WTC11 (cell line): ENCODE measurements around the gene PRKCG. TPM values are rescaled to one million over a fixed set of nuclear protein-coding genes. Genes with fewer than 3 reads are reported as not detected.
A peak's percentile ranks its signal among the peaks of the same experiment; 100 is the strongest.

Source experiments
- ATAC-seq: fragments of 200-7000 bp; cut with Tn5 transposase; 2 replicates; pipeline ENCODE4 v1.10.0; 2021; ENCODE audit warnings: mild to moderate bottlenecking, moderate library complexity
- CTCF ChIA-PET: fragments of 300-600 bp; sonication (Branson Sonifier 250); formaldehyde crosslinking; loops from one replicate; lab custom pipeline; 2021; ENCODE audit warnings: antibody characterized with exemption; lab: Charles Lee
- POLR2A ChIA-PET: fragments of 350-600 bp; sonication (Branson Sonifier 250); formaldehyde crosslinking; loops from one replicate; lab custom pipeline; 2021; ENCODE audit warnings: antibody characterized with exemption; lab: Charles Lee
- DNase-seq: peaks from one replicate; pipeline ENCODE4 v3.0.0; 2021; ENCODE audit warnings: low spot score
- H3K27ac Mint-ChIP-seq: 2 replicates; pipeline ENCODE4 v1.8.0; 2021; ENCODE audit warnings: mixed read lengths
- H3K27me3 Mint-ChIP-seq: 2 replicates; pipeline ENCODE4 v1.8.0; 2021; ENCODE audit warnings: low read depth, mild to moderate bottlenecking, moderate library complexity, mixed read lengths
- H3K36me3 Mint-ChIP-seq: 2 replicates; pipeline ENCODE4 v1.8.0; 2021; ENCODE audit warnings: mixed read lengths
- H3K4me1 Mint-ChIP-seq: 2 replicates; pipeline ENCODE4 v1.8.0; 2022; ENCODE audit warnings: mixed read lengths
- H3K4me3 Mint-ChIP-seq: 2 replicates; pipeline ENCODE4 v1.8.0; 2021; ENCODE audit warnings: mild to moderate bottlenecking, moderate library complexity, mixed read lengths
- H3K9me3 Mint-ChIP-seq: 2 replicates; pipeline ENCODE4 v1.8.0; 2021; ENCODE audit warnings: mixed read lengths
- AR ChIP-seq: fragments of 250-450 bp; sonication (Bioruptor Pico); IDR thresholded peaks from 2 replicates; pipeline ENCODE4 v1.9.0; 2021; ENCODE audit warnings: mild to moderate bottlenecking
- ATF1 ChIP-seq: sonication (generic); formaldehyde crosslinking; IDR thresholded peaks from 2 replicates; pipeline ENCODE4 v1.8.1; 2023; ENCODE audit warnings: mild to moderate bottlenecking, moderate library complexity, missing genetic modification reagents
- ATF6 ChIP-seq: sonication (generic); formaldehyde crosslinking; IDR thresholded peaks from 2 replicates; pipeline ENCODE4 v1.8.1; 2023; ENCODE audit warnings: mild to moderate bottlenecking, missing genetic modification reagents
- CTCF ChIP-seq: fragments of 200-600 bp; IDR thresholded peaks from 2 replicates; pipeline ENCODE4 v1.8.0; 2022; ENCODE audit warnings: antibody characterized with exemption
- EMX1 ChIP-seq: fragments of 250-450 bp; sonication (Bioruptor Pico); IDR thresholded peaks from 2 replicates; pipeline ENCODE4 v1.8.0; 2021; ENCODE audit warnings: mild to moderate bottlenecking
- FOXJ3 ChIP-seq: sonication (generic); formaldehyde crosslinking; IDR thresholded peaks from 2 replicates; pipeline ENCODE4 v1.9.0; 2021; ENCODE audit warnings: missing genetic modification reagents, mild to moderate bottlenecking, borderline replicate concordance
- JAZF1 ChIP-seq: fragments of 250-450 bp; sonication (Bioruptor Pico); IDR thresholded peaks from 2 replicates; pipeline ENCODE4 v1.9.0; 2021; ENCODE audit warnings: moderate library complexity, mild to moderate bottlenecking, inconsistent platforms
- NFE2L1 ChIP-seq: sonication (generic); formaldehyde crosslinking; IDR thresholded peaks from 2 replicates; pipeline ENCODE4 v1.8.1; 2023; ENCODE audit warnings: missing genetic modification reagents
- NR1H2 ChIP-seq: sonication (generic); formaldehyde crosslinking; IDR thresholded peaks from 2 replicates; pipeline ENCODE4 v1.9.0; 2021; ENCODE audit warnings: mild to moderate bottlenecking, moderate library complexity, missing genetic modification reagents
- PRDM15 ChIP-seq: sonication (generic); formaldehyde crosslinking; IDR thresholded peaks from 2 replicates; pipeline ENCODE4 v1.8.0; 2022; ENCODE audit warnings: missing genetic modification reagents
- PREB ChIP-seq: sonication (generic); formaldehyde crosslinking; IDR thresholded peaks from 2 replicates; pipeline ENCODE4 v1.8.1; 2022; ENCODE audit warnings: mild to moderate bottlenecking, missing genetic modification reagents, moderate library complexity, borderline replicate concordance
- RORB ChIP-seq: fragments of 250-450 bp; sonication (Bioruptor Pico); IDR thresholded peaks from 2 replicates; pipeline ENCODE4 v1.9.0; 2021; ENCODE audit warnings: mild to moderate bottlenecking
- SMAD4 ChIP-seq: sonication (generic); formaldehyde crosslinking; IDR thresholded peaks from 2 replicates; pipeline ENCODE4 v1.8.0; 2022; ENCODE audit warnings: mild to moderate bottlenecking, missing genetic modification reagents
- ZNF121 ChIP-seq: sonication (generic); formaldehyde crosslinking; IDR thresholded peaks from 2 replicates; pipeline ENCODE4 v1.8.0; 2023; ENCODE audit warnings: missing genetic modification reagents
- ZNF532 ChIP-seq: fragments of 250-450 bp; sonication (Bioruptor Pico); IDR thresholded peaks from 2 replicates; pipeline ENCODE4 v1.9.0; 2021; ENCODE audit warnings: mild to moderate bottlenecking, borderline replicate concordance
- total RNA-seq: library from RNA; stranded (reverse); gene quantifications from 3 replicates; pipeline ENCODE4 v1.2.3, GENCODE V29; 2021

The PRKCG gene
- total RNA-seq, 1 experiment from 2014 or later: 23.0 TPM

GRCh38 chr19:53897459-53897858 lies 15.5 kb downstream of the PRKCG start (continued):
- TF ChIP-seq PRDM15 (CRISPR knock-in tag) (no peak), ATF1 (no peak), RORB (CRISPR knock-in tag) (no peak)
- TF ChIP-seq, all 79 proteins: peak for 0

- CTCF ChIA-PET: interaction anchor here (0.6 to 2.9 kb wide), 11 partner anchors 10 to 133 kb away, joined by 3 to 58 read pairs (median 8); partner anchors contain the start of genes CACNG7 and PRKCG
- Mint-ChIP-seq H3K27me3 (0 out of 2 replicates have a peak, but pooled peaks cover 5% of the 10 kb centered on the region), H3K9me3 (no peaks in the 10 kb centered on the region), H3K4me3 (peak overlapping the region; percentile 81), H3K4me1 (peaks cover 33% of the 10 kb centered on the region), H3K36me3 (peaks cover 19% of the 10 kb centered on the region), H3K27ac (peak overlapping the region; percentile 82)
- no peak for TF ChIP-seq PREB (CRISPR knock-in tag)
- no peak for TF ChIP-seq JAZF1 (CRISPR knock-in tag)
- no peak for TF ChIP-seq CTCF
- no peak for TF ChIP-seq ATF6 (CRISPR knock-in tag)
- TF ChIP-seq NR1H2: no peak
- no peak for TF ChIP-seq ZNF532 (CRISPR knock-in tag)
- TF ChIP-seq ZNF121 (CRISPR knock-in tag): no peak
- TF ChIP-seq AR: no peak
- TF ChIP-seq FOXJ3: no peak
- no peak for TF ChIP-seq SMAD4 (CRISPR knock-in tag)
- TF ChIP-seq EMX1 (CRISPR knock-in tag): no peak
- TF ChIP-seq NFE2L1 (CRISPR knock-in tag): no peak
- DNase-seq (peak; percentile 36), ATAC-seq (peak; percentile 2)
- POLR2A ChIA-PET: interaction anchor here (0.6 to 2.9 kb wide), 5 partner anchors 10 to 82 kb away, joined by 3 to 24 read pairs (median 4); partner anchors contain the start of gene MYADM
These were observed 16.2 kb downstream of the PRKCG start for GRCh38 chr19:53898166-53898565.
